Effector CD8-positive, alpha-beta T cell (primary cell): ENCODE results near the gene DCAF7.

ENCODE experiments used
- DNase-seq: peaks from one replicate; lab custom pipeline; 2025; lab: John Stamatoyannopoulos, UW

DCAF7 gene

DNA sequence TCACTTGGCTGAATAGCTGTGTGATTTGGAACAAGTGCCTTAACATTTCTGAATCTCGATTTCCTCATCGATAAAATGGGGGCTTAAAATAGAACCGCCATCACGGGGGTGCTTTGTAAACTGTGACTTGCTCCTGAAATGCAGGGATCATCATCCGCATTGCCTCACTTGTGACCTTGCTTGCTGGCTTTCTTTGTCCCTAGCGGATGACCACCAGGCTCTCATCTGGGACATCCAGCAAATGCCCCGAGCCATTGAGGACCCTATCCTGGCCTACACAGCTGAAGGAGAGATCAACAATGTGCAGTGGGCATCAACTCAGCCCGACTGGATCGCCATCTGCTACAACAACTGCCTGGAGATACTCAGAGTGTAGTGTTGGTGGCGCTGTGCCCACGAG is 38.5 kb downstream of the DCAF7 start:
- DNase-seq, result no peak

DNA sequence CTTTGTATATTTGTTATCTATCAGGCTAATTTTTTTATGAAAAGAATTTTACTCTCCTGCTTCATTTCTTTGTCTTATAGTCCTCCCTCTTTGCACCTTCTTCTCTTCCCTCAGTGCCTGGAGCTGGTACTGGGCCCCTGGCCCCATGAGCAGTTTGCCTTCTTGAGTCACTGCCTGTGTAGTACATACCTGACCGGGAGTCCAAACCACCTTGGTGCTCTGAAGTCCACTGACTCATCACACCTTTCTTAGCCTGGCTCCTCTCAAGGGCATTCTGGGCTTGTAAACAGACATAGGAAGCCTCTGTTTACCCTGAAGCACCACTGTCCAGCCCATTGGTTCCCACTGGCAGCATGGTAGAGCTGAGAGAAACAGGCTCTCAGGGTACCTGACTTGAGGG is 39.4 kb downstream of the DCAF7 start:
- no peak for DNase-seq

GRCh38 chr17:63592797-63593196 is 42.5 kb downstream of the DCAF7 start:
- no peak for DNase-seq

GRCh38 chr17:63595132-63595531 is 44.9 kb downstream of the DCAF7 start:
- DNase-seq, result no peak

GRCh38 chr17:63596856-63597586 is 46.7 kb downstream of the DCAF7 start:
- DNase-seq, result no peak

DNA sequence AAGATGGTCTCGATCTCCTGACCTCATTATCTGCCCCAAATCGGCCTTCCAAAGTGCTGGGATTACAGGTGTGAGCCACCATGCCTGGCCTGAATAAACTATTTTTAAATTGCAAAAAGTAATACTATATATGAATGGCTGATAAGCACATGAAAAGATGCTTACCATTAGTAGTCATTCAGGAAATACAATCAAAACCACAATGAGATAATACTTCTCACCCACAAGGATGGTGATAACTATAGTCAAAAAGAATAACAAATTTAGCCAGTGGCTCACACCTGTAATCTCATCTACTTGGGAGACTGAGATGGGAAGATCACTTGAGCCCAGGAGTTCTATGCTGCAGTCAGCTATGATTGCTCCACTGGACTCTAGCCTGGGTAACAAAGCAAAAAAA is 48.0 kb downstream of the DCAF7 start:
- DNase-seq, result no peak

DNA sequence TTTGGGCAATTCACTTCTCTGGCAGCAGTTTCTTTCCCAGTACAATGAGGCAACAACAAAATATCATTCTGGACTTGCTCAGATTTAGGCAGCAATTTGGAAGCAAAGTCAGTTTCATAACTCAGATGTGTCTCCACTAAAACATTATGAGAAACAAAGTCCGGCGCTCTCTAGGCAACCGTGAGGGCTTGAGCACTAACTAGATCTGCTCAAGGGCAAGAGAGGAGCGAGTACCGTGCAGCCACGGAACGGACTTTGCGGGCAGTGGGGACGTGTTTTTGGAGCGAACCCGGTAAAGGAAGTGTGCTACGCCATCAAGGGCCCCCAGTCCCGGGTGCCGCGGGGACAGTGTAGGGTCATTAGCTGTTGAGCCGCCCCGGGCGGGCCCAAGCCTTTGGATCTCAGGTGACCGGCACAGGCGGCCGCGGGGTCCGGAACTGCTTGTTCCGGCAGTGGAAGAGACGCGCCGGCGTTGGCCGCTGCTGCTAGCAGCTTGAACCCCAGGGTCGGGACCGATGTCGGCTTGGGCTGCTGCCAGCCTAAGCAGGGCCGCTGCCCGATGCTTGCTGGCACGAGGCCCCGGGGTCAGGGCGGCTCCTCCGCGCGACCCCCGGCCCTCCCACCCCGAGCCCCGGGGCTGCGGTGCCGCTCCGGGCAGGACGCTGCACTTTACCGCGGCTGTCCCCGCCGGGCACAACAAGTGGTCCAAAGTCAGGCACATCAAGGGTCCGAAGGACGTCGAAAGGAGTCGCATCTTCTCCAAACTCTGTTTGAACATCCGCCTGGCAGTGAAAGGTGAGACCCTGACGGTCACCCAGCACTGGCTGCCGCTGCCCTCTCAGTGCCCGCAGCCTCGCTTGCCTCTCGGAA is 50.5 kb downstream of the DCAF7 start, which contains the start of gene TACO1:
Gene TACO1 (plus strand): TSS at position 327 of the 870 bp plus-strand sequence. CDS start 189 bp downstream, at position 516.
- peak; percentile 55 for DNase-seq

- no peak for DNase-seq
Measured at GRCh38 chr17:63601439-63602371, 51.4 kb downstream of the DCAF7 start.

GRCh38 chr17:63609816-63610573 is 59.7 kb downstream of the DCAF7 start:
- no peak for DNase-seq

GRCh38 chr17:63610854-63611253 is 60.6 kb downstream of the DCAF7 start:
- no peak for DNase-seq

DNA sequence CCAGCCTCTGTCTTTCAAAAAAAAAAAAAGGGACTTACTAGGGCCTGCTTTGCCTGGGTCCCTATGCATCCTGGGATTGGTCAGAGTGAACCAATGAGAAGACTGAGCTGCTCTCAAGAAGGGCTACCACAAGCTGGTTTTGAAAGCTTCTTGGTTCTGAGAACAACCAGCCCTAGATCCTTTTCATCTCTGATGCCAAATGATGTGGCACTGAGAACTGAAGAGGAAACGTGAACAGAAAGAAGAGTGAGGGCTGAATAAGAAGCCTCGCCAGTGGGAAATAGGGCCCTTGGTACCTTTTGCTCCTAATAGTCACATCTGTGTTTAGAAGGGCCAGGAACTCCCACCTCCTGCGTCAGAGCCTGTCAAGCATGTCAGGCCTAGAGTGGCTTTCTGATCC is 61.1 kb downstream of the DCAF7 start:
- no peak for DNase-seq

DNA sequence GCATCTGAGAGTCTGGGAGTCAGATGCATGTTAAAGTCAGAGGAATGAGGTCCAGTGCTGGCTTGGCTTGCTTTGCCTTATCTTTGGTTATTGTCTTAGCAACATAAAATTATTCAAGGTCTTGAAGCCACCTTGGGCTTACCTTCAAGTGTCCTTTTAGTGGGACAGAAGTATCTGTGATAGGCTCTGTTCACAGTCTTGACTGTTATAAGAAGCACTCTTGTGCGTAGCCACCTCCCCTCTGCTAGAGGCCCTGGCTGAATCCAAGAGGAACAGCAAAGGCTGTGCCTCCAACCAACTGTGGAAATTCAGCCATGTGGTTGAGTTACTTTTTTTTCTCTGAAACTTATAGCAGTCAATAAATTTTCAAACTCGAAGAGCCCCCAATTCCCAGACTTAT is 63.4 kb downstream of the DCAF7 start:
- no peak for DNase-seq

DNA sequence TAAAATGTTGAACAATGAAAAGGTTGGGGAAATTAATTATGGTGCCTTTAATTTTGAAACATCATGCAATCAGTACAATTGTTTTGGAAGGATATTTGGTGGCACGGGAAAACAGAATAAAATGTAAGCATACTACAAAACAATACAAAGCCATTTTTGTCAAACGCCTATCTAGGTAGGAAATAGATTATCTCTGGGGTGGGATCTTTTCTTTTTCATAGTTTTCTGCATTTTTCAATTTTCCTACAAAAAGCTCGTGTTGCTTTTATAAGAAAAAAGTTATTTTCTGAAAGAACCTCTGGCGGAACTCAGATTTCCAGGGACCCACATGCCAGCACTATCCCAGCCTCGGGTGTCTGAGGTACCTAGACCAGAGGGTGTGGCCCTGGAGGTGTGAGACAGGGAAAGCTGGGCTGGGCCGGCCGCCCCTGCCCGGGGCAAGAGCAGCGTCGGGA is 71.0 kb downstream of the DCAF7 start:
- no peak for DNase-seq

GRCh38 chr17:63621684-63622573 is 71.7 kb downstream of the DCAF7 start, which contains the start of gene MAP3K3:
TSS of gene MAP3K3 (plus strand) at chr17:63622417. CDS start at chr17:63622760, 343 bp downstream.
- peak; percentile 97 for DNase-seq

DNA sequence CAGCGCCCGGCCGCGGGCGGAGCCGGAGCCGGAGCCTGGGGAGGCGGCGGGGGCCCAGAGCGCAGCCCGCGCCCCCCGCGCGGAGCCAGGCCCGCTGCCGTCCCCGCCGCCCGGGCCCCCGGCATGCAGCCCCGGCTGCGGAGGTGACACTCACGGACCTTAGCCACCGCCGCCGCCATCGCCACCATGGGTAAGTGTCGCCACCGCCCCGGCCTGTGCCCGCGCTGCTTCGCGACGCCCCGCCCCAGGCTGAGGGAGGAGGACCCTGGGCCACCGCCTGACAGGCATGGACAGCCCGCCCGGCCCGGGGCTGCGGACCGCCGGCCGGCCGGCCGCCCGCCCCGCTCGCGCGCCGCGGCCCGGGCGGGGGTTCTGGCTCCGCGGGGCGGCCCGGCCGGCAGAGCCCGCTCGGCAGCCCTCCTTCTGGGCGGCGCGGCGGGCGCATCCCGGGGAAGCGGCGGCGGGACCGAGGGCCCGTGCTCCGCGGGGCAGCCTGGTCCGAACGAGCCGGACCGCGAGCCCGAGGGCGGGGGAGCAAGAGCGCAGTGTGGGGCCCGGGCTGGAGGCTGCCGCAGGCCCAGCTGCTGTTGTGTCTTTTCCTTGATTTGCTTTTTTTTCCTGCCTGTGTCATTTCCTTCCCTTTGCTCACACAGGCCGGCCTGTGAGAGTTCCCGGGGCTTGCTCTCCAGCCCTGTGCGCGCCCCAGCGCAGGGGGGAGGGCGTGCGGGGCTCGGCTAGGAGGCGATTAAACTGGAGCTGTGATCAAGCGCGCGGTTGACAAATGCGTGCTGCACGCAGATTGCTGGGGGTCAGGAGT is 72.5 kb downstream of the DCAF7 start:
- DNase-seq, result peak; percentile 29

- no peak for DNase-seq
Measured at GRCh38 chr17:63623786-63624530, 73.7 kb downstream of the DCAF7 start.

GRCh38 chr17:63624531-63624880 is 74.2 kb downstream of the DCAF7 start:
- DNase-seq, result no peak

DNA sequence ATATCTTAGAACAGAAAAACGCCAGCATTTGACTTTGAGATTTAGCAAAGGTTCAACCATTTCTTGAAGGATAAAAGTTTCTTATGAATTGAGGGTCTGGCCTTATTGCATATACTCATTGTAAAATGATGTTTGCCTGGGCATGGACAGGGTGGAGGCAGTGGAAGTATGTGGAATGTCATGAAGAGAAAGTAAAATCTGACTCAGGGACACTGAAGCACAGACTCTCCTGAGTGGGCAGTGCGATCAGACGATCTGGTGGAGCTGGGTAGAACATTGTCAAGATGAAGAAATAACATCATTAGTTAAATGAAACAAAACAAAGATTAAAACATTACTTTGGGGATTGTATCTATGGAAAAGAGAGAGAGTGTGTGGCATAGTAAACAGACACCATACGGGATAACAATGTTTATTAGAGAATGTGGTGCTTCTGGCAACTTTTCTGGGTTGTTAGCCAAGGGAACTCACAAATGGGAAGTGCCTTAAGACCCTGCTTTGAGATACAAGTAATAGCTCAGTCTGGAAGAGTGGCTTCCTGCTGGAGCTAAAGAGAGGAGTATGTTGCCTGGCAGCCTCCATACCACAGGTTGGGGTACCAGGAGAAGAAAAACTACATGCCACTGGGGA is 76.4 kb downstream of the DCAF7 start:
- DNase-seq, result no peak
